ENCODE measurements around the gene ULK3.
A peak's percentile ranks its signal among the peaks of the same experiment; 100 is the strongest.
"Not testable (repeated sequence)": the region's sequence is repeated elsewhere in the genome, so short reads cannot be mapped to it uniquely, and the experiment has no call there.

Gene ULK3, protein sequence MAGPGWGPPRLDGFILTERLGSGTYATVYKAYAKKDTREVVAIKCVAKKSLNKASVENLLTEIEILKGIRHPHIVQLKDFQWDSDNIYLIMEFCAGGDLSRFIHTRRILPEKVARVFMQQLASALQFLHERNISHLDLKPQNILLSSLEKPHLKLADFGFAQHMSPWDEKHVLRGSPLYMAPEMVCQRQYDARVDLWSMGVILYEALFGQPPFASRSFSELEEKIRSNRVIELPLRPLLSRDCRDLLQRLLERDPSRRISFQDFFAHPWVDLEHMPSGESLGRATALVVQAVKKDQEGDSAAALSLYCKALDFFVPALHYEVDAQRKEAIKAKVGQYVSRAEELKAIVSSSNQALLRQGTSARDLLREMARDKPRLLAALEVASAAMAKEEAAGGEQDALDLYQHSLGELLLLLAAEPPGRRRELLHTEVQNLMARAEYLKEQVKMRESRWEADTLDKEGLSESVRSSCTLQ

GRCh38 chr15:74842581-74843444 lies at the start of gene ULK3:
ULK3 (minus strand) TSS chr15:74843156; CDS start chr15:74843105, 51 bp downstream.
- peak within 1 kb of the TSS; percentile 83 for H3K27ac ChIP-seq (ENCODE audit: low read depth, low read length)
- H3K4me1 ChIP-seq (ENCODE audit: control insufficient read depth, insufficient read depth, low read length) = peaks cover 8% of the 10 kb centered on the region
- H3K4me3 ChIP-seq (ENCODE audit: low read length) = peak within 1 kb of the TSS; percentile 95
- H3K27me3 ChIP-seq (ENCODE audit: control insufficient read depth, insufficient read depth, low read length) = no peaks in the 10 kb centered on the region
- H3K36me3 ChIP-seq (ENCODE audit: control insufficient read depth, insufficient read depth, low read length) = peaks cover 9% of the 10 kb centered on the region
- H3K9ac ChIP-seq (ENCODE audit: low read length) = peak within 1 kb of the TSS; percentile 78

- Histone ChIP-seq H3K4me1 (ENCODE audit: control insufficient read depth, insufficient read depth, low read length) (peaks cover 10% of the 10 kb centered on the region), H3K4me3 (ENCODE audit: low read length) (no peak overlapping the region), H3K27ac (ENCODE audit: low read depth, low read length) (no peak overlapping the region), H3K9ac (ENCODE audit: low read length) (no peak overlapping the region), H3K36me3 (ENCODE audit: control insufficient read depth, insufficient read depth, low read length) (peaks cover 5% of the 10 kb centered on the region), H3K27me3 (ENCODE audit: control insufficient read depth, insufficient read depth, low read length) (no peaks in the 10 kb centered on the region)
Observed at GRCh38 chr15:74892313-74892712, 49.4 kb upstream of the ULK3 start.

- Histone ChIP-seq H3K36me3 (ENCODE audit: control insufficient read depth, insufficient read depth, low read length) (peaks cover 5% of the 10 kb centered on the region), H3K27ac (ENCODE audit: low read depth, low read length) (no peak overlapping the region), H3K9ac (ENCODE audit: low read length) (no peak overlapping the region), H3K4me1 (ENCODE audit: control insufficient read depth, insufficient read depth, low read length) (peaks cover 10% of the 10 kb centered on the region), H3K27me3 (ENCODE audit: control insufficient read depth, insufficient read depth, low read length) (no peaks in the 10 kb centered on the region), H3K4me3 (ENCODE audit: low read length) (no peak overlapping the region)
Observed at GRCh38 chr15:74891469-74891868, 48.5 kb upstream of the ULK3 start.

DNA sequence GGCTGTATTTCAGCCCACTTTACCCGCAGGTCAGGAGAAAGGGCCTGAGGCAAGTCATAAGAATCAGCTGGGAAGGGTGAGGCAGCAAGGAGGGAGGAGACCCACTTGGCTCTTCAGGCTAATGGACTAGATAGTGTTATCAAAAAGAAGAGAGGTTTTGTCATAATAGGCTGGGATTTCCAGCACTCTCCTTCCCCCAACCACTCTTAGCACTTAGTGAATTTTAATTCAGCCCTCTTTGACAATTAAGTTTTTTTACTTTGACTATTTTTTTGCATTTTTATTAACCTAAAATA lies 47.7 kb upstream of the ULK3 start:
- Histone ChIP-seq H3K4me3 (ENCODE audit: low read length) (peak overlapping the region; percentile 97), H3K27me3 (ENCODE audit: control insufficient read depth, insufficient read depth, low read length) (no peaks in the 10 kb centered on the region), H3K4me1 (ENCODE audit: control insufficient read depth, insufficient read depth, low read length) (peaks cover 10% of the 10 kb centered on the region), H3K9ac (ENCODE audit: low read length) (peak overlapping the region; percentile 89), H3K27ac (ENCODE audit: low read depth, low read length) (no peak overlapping the region), H3K36me3 (ENCODE audit: control insufficient read depth, insufficient read depth, low read length) (peaks cover 5% of the 10 kb centered on the region)

- Histone ChIP-seq H3K4me3 (ENCODE audit: low read length) (peak within 1 kb of the TSS; percentile 97), H3K27ac (ENCODE audit: low read depth, low read length) (peak within 1 kb of the TSS; percentile 69), H3K27me3 (ENCODE audit: control insufficient read depth, insufficient read depth, low read length) (no peaks in the 10 kb centered on the region), H3K36me3 (ENCODE audit: control insufficient read depth, insufficient read depth, low read length) (peaks cover 5% of the 10 kb centered on the region), H3K4me1 (ENCODE audit: control insufficient read depth, insufficient read depth, low read length) (peaks cover 10% of the 10 kb centered on the region), H3K9ac (ENCODE audit: low read length) (peak within 1 kb of the TSS; percentile 89)
Observed at GRCh38 chr15:74889883-74890664, 47.1 kb upstream of the ULK3 start, which contains the start of gene MPI. MPI (plus strand) TSS chr15:74890042; CDS start chr15:74890074, 32 bp downstream.

DNA sequence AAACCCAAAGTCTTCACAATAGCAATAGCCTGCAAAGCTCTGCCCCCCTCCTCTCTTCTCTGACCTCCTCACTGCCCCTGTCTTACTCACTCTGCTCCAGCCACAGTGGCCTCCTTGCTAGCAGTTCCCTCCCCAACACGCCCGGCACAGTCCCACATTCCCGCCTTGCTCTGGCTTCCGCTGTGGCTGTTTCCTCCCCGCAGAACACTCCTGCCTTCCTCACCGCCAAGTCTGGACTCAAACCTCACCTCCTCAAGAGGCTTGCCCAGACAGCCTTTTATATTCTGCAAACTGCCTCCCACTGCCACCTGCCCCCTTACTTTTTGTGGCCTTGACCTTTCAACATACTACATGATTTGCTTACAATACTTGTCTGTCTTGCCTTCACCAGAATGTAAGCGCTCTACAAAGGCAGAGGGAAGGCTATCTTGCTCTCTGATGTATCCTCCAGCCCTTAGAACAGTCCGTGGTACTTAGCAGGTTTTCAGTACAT lies 46.5 kb upstream of the ULK3 start:
- Histone ChIP-seq H3K27me3 (ENCODE audit: control insufficient read depth, insufficient read depth, low read length) (no peaks in the 10 kb centered on the region), H3K4me3 (ENCODE audit: low read length) (peak overlapping the region; percentile 97), H3K4me1 (ENCODE audit: control insufficient read depth, insufficient read depth, low read length) (peaks cover 10% of the 10 kb centered on the region), H3K27ac (ENCODE audit: low read depth, low read length) (peak overlapping the region; percentile 4), H3K9ac (ENCODE audit: low read length) (no peak overlapping the region), H3K36me3 (ENCODE audit: control insufficient read depth, insufficient read depth, low read length) (peaks cover 5% of the 10 kb centered on the region)

- Histone ChIP-seq H3K9ac (ENCODE audit: low read length) (no peak overlapping the region), H3K27me3 (ENCODE audit: control insufficient read depth, insufficient read depth, low read length) (no peaks in the 10 kb centered on the region), H3K4me1 (ENCODE audit: control insufficient read depth, insufficient read depth, low read length) (peaks cover 10% of the 10 kb centered on the region), H3K27ac (ENCODE audit: low read depth, low read length) (no peak overlapping the region), H3K36me3 (ENCODE audit: control insufficient read depth, insufficient read depth, low read length) (peaks cover 5% of the 10 kb centered on the region), H3K4me3 (ENCODE audit: low read length) (no peak overlapping the region)
Observed at GRCh38 chr15:74888716-74889115, 45.8 kb upstream of the ULK3 start.

- H3K36me3 ChIP-seq (ENCODE audit: control insufficient read depth, insufficient read depth, low read length); H3K27me3 ChIP-seq (ENCODE audit: control insufficient read depth, insufficient read depth, low read length); H3K9ac ChIP-seq (ENCODE audit: low read length); H3K4me1 ChIP-seq (ENCODE audit: control insufficient read depth, insufficient read depth, low read length); H3K4me3 ChIP-seq (ENCODE audit: low read length); H3K27ac ChIP-seq (ENCODE audit: low read depth, low read length): not testable (repeated sequence)
Observed at GRCh38 chr15:74887537-74888193, 44.7 kb upstream of the ULK3 start.

DNA sequence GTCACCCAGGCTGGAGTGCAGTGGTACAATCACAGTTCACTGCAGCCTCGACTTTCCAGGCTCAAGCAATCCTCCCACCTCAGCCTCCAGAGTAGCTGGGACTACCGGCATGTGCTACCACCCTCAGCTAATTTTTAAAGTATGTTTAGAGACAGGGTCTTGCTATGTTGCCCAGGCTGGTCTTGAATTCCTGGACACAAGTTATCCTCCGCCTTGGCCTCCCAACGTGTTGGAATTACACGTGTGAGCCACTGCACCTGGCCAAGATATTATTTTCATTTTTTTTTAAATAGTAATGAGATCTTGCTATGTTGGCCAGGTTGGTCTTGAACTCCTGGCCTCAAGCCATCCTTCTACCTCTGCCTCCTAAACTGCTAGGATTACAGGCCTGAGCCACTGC lies 42.5 kb upstream of the ULK3 start:
- H3K4me1 ChIP-seq (ENCODE audit: control insufficient read depth, insufficient read depth, low read length) = peaks cover 7% of the 10 kb centered on the region
- H3K4me3 ChIP-seq (ENCODE audit: low read length) = no peak overlapping the region
- no peaks in the 10 kb centered on the region for H3K27me3 ChIP-seq (ENCODE audit: control insufficient read depth, insufficient read depth, low read length)
- H3K36me3 ChIP-seq (ENCODE audit: control insufficient read depth, insufficient read depth, low read length) = no peaks in the 10 kb centered on the region
- no peak overlapping the region for H3K27ac ChIP-seq (ENCODE audit: low read depth, low read length)
- H3K9ac ChIP-seq (ENCODE audit: low read length) = no peak overlapping the region

DNA sequence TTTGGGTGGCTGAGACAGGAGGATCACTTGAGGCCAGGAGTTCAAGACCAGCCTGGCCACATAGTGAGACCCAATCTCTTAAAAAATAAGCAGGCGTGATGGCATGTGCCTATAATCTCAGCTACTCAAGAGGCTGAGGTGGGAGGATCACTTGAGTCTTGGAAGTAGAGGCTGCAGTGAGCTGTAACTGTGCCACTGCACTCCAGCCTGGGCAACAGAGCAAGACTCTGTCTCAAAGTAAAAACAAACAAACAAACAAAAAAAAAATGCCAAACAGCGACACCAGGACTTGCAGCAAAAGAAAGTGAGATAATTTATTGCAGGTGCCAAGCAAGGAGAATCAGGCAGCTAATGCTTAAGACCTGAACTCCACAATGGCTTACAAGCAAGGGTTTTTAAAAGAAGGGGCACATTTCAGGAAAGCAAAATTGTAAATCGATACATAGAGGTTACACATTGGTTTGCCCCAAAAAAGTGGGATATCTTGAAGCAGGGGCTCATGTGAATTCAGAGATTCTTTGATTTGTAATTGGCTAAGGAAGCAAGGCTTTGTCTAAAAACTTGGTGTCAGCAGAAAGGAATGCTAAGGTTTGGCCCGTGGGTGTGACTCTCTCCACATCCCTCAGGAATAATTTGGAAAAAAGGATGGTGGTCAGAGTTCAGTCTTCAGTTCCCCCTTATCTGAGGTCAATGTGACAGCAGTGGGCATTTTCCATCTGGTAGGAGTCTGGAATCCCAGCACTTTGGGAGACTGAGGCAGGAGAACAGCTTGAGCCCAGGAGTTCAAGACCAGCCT lies 41.7 kb upstream of the ULK3 start:
- peaks cover 6% of the 10 kb centered on the region for H3K4me1 ChIP-seq (ENCODE audit: control insufficient read depth, insufficient read depth, low read length)
- H3K9ac ChIP-seq (ENCODE audit: low read length) = no peak overlapping the region
- H3K27ac ChIP-seq (ENCODE audit: low read depth, low read length) = no peak overlapping the region
- no peaks in the 10 kb centered on the region for H3K36me3 ChIP-seq (ENCODE audit: control insufficient read depth, insufficient read depth, low read length)
- H3K4me3 ChIP-seq (ENCODE audit: low read length) = no peak overlapping the region
- H3K27me3 ChIP-seq (ENCODE audit: control insufficient read depth, insufficient read depth, low read length) = no peaks in the 10 kb centered on the region

DNA sequence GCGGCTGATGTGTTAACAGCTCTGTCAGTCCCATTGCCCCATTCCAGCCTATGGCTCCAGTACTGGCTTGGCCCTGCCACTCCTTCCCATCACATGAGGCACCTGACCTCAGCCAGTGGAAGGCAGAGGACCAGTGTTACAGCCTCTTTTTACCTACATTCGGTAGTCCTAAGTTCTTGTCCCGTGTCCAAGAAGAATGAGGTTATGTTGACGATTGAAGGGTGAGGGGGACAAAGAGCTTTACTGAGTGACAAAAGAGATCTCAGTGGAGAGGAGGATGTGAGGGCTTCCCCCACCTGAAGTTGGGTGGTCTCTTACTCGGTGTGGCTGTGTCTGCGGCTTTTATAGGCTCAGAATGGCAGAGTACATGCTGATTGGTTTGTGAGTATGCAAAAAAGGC lies 39.6 kb upstream of the ULK3 start:
- H3K4me3 ChIP-seq (ENCODE audit: low read length) = no peak overlapping the region

More for the DNA sequence above, 39.6 kb upstream of the ULK3 start:
- H3K9ac ChIP-seq (ENCODE audit: low read length) = no peak overlapping the region
- no peaks in the 10 kb centered on the region for H3K27me3 ChIP-seq (ENCODE audit: control insufficient read depth, insufficient read depth, low read length)
- no peaks in the 10 kb centered on the region for H3K36me3 ChIP-seq (ENCODE audit: control insufficient read depth, insufficient read depth, low read length)
- no peaks in the 10 kb centered on the region for H3K4me1 ChIP-seq (ENCODE audit: control insufficient read depth, insufficient read depth, low read length)
- H3K27ac ChIP-seq (ENCODE audit: low read depth, low read length) = no peak overlapping the region
